Transverse colon (tissue), 3 donors: ENCODE results near the gene CORIN.

Experiments used
- EP300 ChIP-seq: sonication (generic); formaldehyde crosslinking; IDR thresholded peaks from one replicate; pipeline ENCODE4 v1.6.1; 2017; ENCODE audit warnings: antibody characterized with exemption, low read depth
- POLR2A ChIP-seq: fragments of 450-650 bp; IDR thresholded peaks from one replicate; pipeline ENCODE4 v1.6.1; 2016; ENCODE audit warnings: antibody characterized with exemption, mild to moderate bottlenecking, moderate library complexity
- TF ChIP-seq, protein P1 (sequence below), 5 experiments: fragments of 200-600 bp in 3 of 5; fragments of 450-650 bp in 2 of 5; sonication (generic) in 3 of 5; IDR thresholded peaks; 1 replicate in 2 of 5; 2 replicates in 3 of 5; pipeline ENCODE4 v1.5.1; 2016 to 2017; ENCODE audit warnings: antibody characterized with exemption in 5 of 5, inconsistent platforms in 3 of 5, mild to moderate bottlenecking in 2 of 5, moderate library complexity in 1 of 5

DNA sequence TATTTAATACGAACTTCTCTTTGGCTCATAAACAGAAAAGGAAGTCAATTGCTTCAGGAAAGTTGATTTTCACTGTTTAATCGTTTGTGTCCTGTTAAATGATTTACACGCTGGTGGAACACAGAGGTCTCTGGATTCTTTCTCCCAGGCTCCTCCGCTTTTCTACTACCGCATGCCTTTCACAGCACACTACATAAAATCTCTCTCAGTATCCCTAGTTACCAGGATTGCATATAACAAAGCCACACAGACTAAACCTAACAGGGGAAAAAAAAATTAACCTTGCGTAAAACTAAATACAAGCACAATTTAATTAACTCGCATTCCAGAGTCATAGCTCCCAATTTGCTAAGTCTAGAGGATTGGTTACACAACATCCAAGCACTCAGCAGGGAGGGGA, 133.9 kb downstream of the CORIN start:
- TF ChIP-seq, protein P1, sequence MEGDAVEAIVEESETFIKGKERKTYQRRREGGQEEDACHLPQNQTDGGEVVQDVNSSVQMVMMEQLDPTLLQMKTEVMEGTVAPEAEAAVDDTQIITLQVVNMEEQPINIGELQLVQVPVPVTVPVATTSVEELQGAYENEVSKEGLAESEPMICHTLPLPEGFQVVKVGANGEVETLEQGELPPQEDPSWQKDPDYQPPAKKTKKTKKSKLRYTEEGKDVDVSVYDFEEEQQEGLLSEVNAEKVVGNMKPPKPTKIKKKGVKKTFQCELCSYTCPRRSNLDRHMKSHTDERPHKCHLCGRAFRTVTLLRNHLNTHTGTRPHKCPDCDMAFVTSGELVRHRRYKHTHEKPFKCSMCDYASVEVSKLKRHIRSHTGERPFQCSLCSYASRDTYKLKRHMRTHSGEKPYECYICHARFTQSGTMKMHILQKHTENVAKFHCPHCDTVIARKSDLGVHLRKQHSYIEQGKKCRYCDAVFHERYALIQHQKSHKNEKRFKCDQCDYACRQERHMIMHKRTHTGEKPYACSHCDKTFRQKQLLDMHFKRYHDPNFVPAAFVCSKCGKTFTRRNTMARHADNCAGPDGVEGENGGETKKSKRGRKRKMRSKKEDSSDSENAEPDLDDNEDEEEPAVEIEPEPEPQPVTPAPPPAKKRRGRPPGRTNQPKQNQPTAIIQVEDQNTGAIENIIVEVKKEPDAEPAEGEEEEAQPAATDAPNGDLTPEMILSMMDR (IDR thresholded peaks at IDR 0.05), result no peak
- no peak for TF ChIP-seq POLR2A
- TF ChIP-seq EP300, result no peak
